Measurements from ENCODE around the gene MACROH2A2.

MACROH2A2 gene

GRCh38 chr10:70125918-70126552, 73.4 kb downstream of the MACROH2A2 start:
- in situ Hi-C loops (cut with MboI; ENCODE audit: low sequenced_read_pairs), result no loop called here

GRCh38 chr10:70126700-70127395, 74.2 kb downstream of the MACROH2A2 start:
- in situ Hi-C loops (cut with MboI; ENCODE audit: low sequenced_read_pairs), result no loop called here

- in situ Hi-C loops (cut with MboI; ENCODE audit: low sequenced_read_pairs), result no loop called here
These were observed 78.4 kb downstream of the MACROH2A2 start for GRCh38 chr10:70130878-70131559.

- in situ Hi-C loops (cut with MboI; ENCODE audit: low sequenced_read_pairs), result no loop called here
These were observed 78.9 kb downstream of the MACROH2A2 start for GRCh38 chr10:70131560-70131937.

GRCh38 chr10:70132098-70133029, 79.7 kb downstream of the MACROH2A2 start, which contains the start of gene AIFM2:
AIFM2 (minus strand) TSS chr10:70132825; CDS start chr10:70124084, 8,741 bp downstream.
- in situ Hi-C loops (cut with MboI; ENCODE audit: low sequenced_read_pairs), result no loop called here

- in situ Hi-C loops (cut with MboI; ENCODE audit: low sequenced_read_pairs), result no loop called here
These were observed 82.4 kb downstream of the MACROH2A2 start for GRCh38 chr10:70135046-70135445.

GRCh38 chr10:70135684-70136083, 83.0 kb downstream of the MACROH2A2 start:
- in situ Hi-C loops (cut with MboI; ENCODE audit: low sequenced_read_pairs), result no loop called here

- in situ Hi-C loops (cut with MboI; ENCODE audit: low sequenced_read_pairs), result no loop called here
These were observed 84.5 kb downstream of the MACROH2A2 start for GRCh38 chr10:70137135-70137534.

- in situ Hi-C loops (cut with MboI; ENCODE audit: low sequenced_read_pairs), result no loop called here
These were observed 85.6 kb downstream of the MACROH2A2 start for GRCh38 chr10:70137927-70138883.

- in situ Hi-C loops (cut with MboI; ENCODE audit: low sequenced_read_pairs), result no loop called here
These were observed 86.7 kb downstream of the MACROH2A2 start for GRCh38 chr10:70139151-70139996.

- in situ Hi-C loops (cut with MboI; ENCODE audit: low sequenced_read_pairs), result no loop called here
These were observed 87.3 kb downstream of the MACROH2A2 start for GRCh38 chr10:70139997-70140250.

- in situ Hi-C loops (cut with MboI; ENCODE audit: low sequenced_read_pairs), result no loop called here
These were observed 87.7 kb downstream of the MACROH2A2 start for GRCh38 chr10:70140297-70140696.

- in situ Hi-C loops (cut with MboI; ENCODE audit: low sequenced_read_pairs), result no loop called here
These were observed 89.9 kb downstream of the MACROH2A2 start for GRCh38 chr10:70142555-70142954.

GRCh38 chr10:70144372-70145110, 91.9 kb downstream of the MACROH2A2 start:
- in situ Hi-C loops (cut with MboI; ENCODE audit: low sequenced_read_pairs), result no loop called here

GRCh38 chr10:70145166-70145665, 92.6 kb downstream of the MACROH2A2 start:
- in situ Hi-C loops (cut with MboI; ENCODE audit: low sequenced_read_pairs), result no loop called here

- in situ Hi-C loops (cut with MboI; ENCODE audit: low sequenced_read_pairs), result no loop called here
These were observed 93.2 kb downstream of the MACROH2A2 start for GRCh38 chr10:70145666-70146488.

- in situ Hi-C loops (cut with MboI; ENCODE audit: low sequenced_read_pairs), result no loop called here
These were observed 94.0 kb downstream of the MACROH2A2 start, which contains the start of gene TYSND1 for GRCh38 chr10:70146489-70147258. TYSND1 (minus strand) TSS chr10:70146700; CDS start chr10:70146586, 114 bp downstream.
